K562 (cell line): Measurements from ENCODE around the gene MYPN. TPM values are rescaled to one million over a fixed set of nuclear protein-coding genes. Genes with fewer than 3 reads are reported as not detected.

ENCODE experiments used
- ATAC-seq: fragments of 200-7000 bp; cut with Tn5 transposase; 3 replicates; pipeline ENCODE4 v1.9.1; 2020; ENCODE audit warnings: moderate library complexity
- BruUV-seq: library from RNA; stranded (reverse); fragments of 400-500 nt; replicated peaks from 2 replicates; lab custom pipeline; 2021; lab: Mats Ljungman, UMichigan
- CTCF ChIA-PET: fragments of 300-600 bp; formaldehyde crosslinking; extraction: SDS; loops from one replicate; lab custom pipeline; 2021; ENCODE audit warnings: low intra/inter-chr PET ratio; lab: Yijun Ruan, JAX
- POLR2A ChIA-PET: fragments of 300-600, 350-650 bp; sonication (Branson Sonifier 250); formaldehyde crosslinking; extraction: SDS; loops from one replicate; lab custom pipeline; 2021; ENCODE audit warnings: antibody characterized with exemption, inconsistent platforms; lab: Yijun Ruan, JAX
- DNase-seq, 4 experiments: peaks; one replicate each; pipeline versions ENCODE4 v3.0.0 to v3.0.0-alpha.2; 2011 to 2018; ENCODE audit warnings: low spot score in 3 of 4, mixed read lengths in 3 of 4; ENCODE audit errors: extremely low read depth in 1 of 4
- FAIRE-seq: peaks from 2 replicates; lab custom pipeline; 2011; peaks lifted over from hg19 to GRCh38; lab: Jason Lieb, UNC
- H2AFZ ChIP-seq: 2 replicates; pipeline ENCODE4 v1.6.0; 2011; ENCODE audit warnings: low read depth, low read length, control low read depth, inconsistent platforms
- H3K27ac ChIP-seq: fragments of 200-600 bp; 3 replicates; pipeline ENCODE4 v1.8.0; 2011; ENCODE audit warnings: low read depth, mild to moderate bottlenecking, control low read depth, inconsistent platforms, low read length, moderate library complexity, mixed read lengths; ENCODE audit errors: extremely low read depth
- H3K27me3 ChIP-seq, 2 experiments: fragments of 300-600 bp in 1 of 2; 2 replicates in 1 of 2; 3 replicates in 1 of 2; pipeline versions ENCODE4 v1.6.0 to v1.8.0; 2011; ENCODE audit warnings: inconsistent platforms in 2 of 2, low read length in 2 of 2, mild to moderate bottlenecking in 1 of 2, mixed read lengths in 1 of 2, moderate library complexity in 1 of 2; ENCODE audit not compliant: control insufficient read depth in 2 of 2, insufficient read depth in 2 of 2
- H3K36me3 ChIP-seq: fragments of 300-600 bp; 3 replicates; pipeline ENCODE4 v1.8.0; 2011; ENCODE audit warnings: mild to moderate bottlenecking, low read length, inconsistent platforms; ENCODE audit not compliant: control insufficient read depth, insufficient read depth
- H3K4me1 ChIP-seq, 2 experiments: fragments of 200-600 bp in 1 of 2; replicated peaks in 1 of 2; 2 replicates in 1 of 2; 3 replicates in 1 of 2; pipeline versions ENCODE4 v1.5.1 to v1.8.0; 2011; ENCODE audit warnings: inconsistent platforms in 2 of 2, low read length in 2 of 2, mild to moderate bottlenecking in 1 of 2, mixed read lengths in 1 of 2, moderate library complexity in 1 of 2; ENCODE audit not compliant: control insufficient read depth in 2 of 2, insufficient read depth in 2 of 2
- H3K4me2 ChIP-seq: 2 replicates; pipeline ENCODE4 v1.6.1; 2011; ENCODE audit warnings: low read length, control low read depth, inconsistent platforms, mixed read lengths; ENCODE audit not compliant: insufficient read depth
- H3K4me3 ChIP-seq: fragments of 200-600 bp; sonication (generic), shearing (Covaris generic); 2 replicates; pipeline ENCODE4 v1.5.1; 2016; ENCODE audit warnings: control low read depth, inconsistent platforms
- H3K79me2 ChIP-seq: fragments of 200-600 bp; 3 replicates; pipeline ENCODE4 v1.8.0; 2011; ENCODE audit warnings: low read length, inconsistent platforms; ENCODE audit not compliant: control insufficient read depth, insufficient read depth
- H3K9ac ChIP-seq, 2 experiments: 2 replicates each; pipeline versions ENCODE4 v1.6.0 to v1.6.1; 2011; ENCODE audit warnings: low read depth in 2 of 2, low read length in 2 of 2, control low read depth in 1 of 2, inconsistent platforms in 1 of 2, mild to moderate bottlenecking in 1 of 2, mixed read lengths in 1 of 2; ENCODE audit not compliant: insufficient read depth in 1 of 2
- H3K9me1 ChIP-seq: one replicate; pipeline ENCODE4 v1.6.0; 2011; ENCODE audit warnings: inconsistent platforms, mild to moderate bottlenecking, low read length, moderate library complexity; ENCODE audit not compliant: control insufficient read depth, insufficient read depth
- H3K9me3 ChIP-seq: replicated peaks from 2 replicates; pipeline ENCODE4 v1.5.1; 2011; ENCODE audit warnings: low read depth, low read length, inconsistent platforms; ENCODE audit not compliant: control insufficient read depth, insufficient read depth
- H4K20me1 ChIP-seq: replicated peaks from 2 replicates; pipeline ENCODE4 v1.6.1; 2011; ENCODE audit warnings: low read length, inconsistent platforms, mixed read lengths; ENCODE audit not compliant: control insufficient read depth, insufficient read depth
- ARID4B ChIP-seq: sonication (generic); formaldehyde crosslinking; IDR thresholded peaks from 2 replicates; pipeline ENCODE4 v1.8.0; 2022; ENCODE audit warnings: mild to moderate bottlenecking, missing genetic modification reagents
- CBFB ChIP-seq: sonication (generic); formaldehyde crosslinking; IDR thresholded peaks from 2 replicates; pipeline ENCODE4 v1.4.0; 2020; ENCODE audit warnings: mild to moderate bottlenecking, missing genetic modification reagents
- CGGBP1 ChIP-seq: fragments of 250-450 bp; sonication (Bioruptor Pico); IDR thresholded peaks from 2 replicates; pipeline ENCODE4 v1.9.0; 2021; ENCODE audit warnings: mild to moderate bottlenecking
- FOS ChIP-seq: IDR thresholded peaks from 3 replicates; pipeline ENCODE4 v1.6.1; 2011; ENCODE audit not compliant: insufficient read length; ENCODE audit errors: extremely low read depth
- MTA3 ChIP-seq: fragments of 450-650 bp; formaldehyde crosslinking; IDR thresholded peaks from 2 replicates; pipeline ENCODE4 v1.6.1; 2017; ENCODE audit warnings: mild to moderate bottlenecking, borderline replicate concordance
- NR2C2 ChIP-seq, 2 experiments: fragments of 200-800 bp in 1 of 2; sonication (Bioruptor generic) in 1 of 2; sonication (generic) in 1 of 2; formaldehyde crosslinking in 1 of 2; IDR thresholded peaks; 2 replicates each; pipeline versions ENCODE4 v1.6.1 to v1.8.0; 2016 to 2022; ENCODE audit warnings: mild to moderate bottlenecking in 1 of 2, missing compliant biosample characterization in 1 of 2, missing genetic modification characterization in 1 of 2, missing genetic modification reagents in 1 of 2
- SMARCC2 ChIP-seq: fragments of 450-650 bp; IDR thresholded peaks from 2 replicates; pipeline ENCODE4 v1.6.1; 2017; ENCODE audit warnings: antibody characterized with exemption, moderate library complexity, mild to moderate bottlenecking, low read depth
- TGIF2 ChIP-seq: sonication (generic); formaldehyde crosslinking; IDR thresholded peaks from 2 replicates; pipeline ENCODE4 v1.8.1; 2022; ENCODE audit warnings: mild to moderate bottlenecking, missing genetic modification reagents, moderate library complexity
- U2AF2 ChIP-seq: fragments of 200-400 bp; formaldehyde crosslinking; optimal IDR thresholded peaks from 2 replicates; pipeline ENCODE3; 2017; ENCODE audit warnings: low read depth, mild to moderate bottlenecking, low read length
- ZNF232 ChIP-seq: sonication (generic); formaldehyde crosslinking; IDR thresholded peaks from 2 replicates; pipeline ENCODE4 v1.8.0; 2022; ENCODE audit warnings: mild to moderate bottlenecking, missing genetic modification reagents
- ZNF696 ChIP-seq: fragments of 250-450 bp; sonication (Bioruptor Pico); conservative IDR thresholded peaks from 2 replicates; pipeline ENCODE4 v1.4.0; 2020; ENCODE audit warnings: mild to moderate bottlenecking, moderate library complexity
- WGBS: fragments of 100-300 bp; shearing (Covaris generic); methylation state at CpG from one replicate; pipeline ENCODE4 v1.1.6; 2016; ENCODE audit warnings: low coverage, mixed read lengths; ENCODE audit not compliant: insufficient coverage; ENCODE audit errors: missing lambda C conversion rate; 5-methylcytosine and 5-hydroxymethylcytosine counted together
- in situ Hi-C: fragments of 300-500 bp; cut with MboI; formaldehyde crosslinking; loops from 4 replicates; pipeline ENCODE4 v1.15.0; 2018; ENCODE audit warnings: inconsistent platforms, mixed read lengths
- intact Hi-C: fragments of 100-400 bp; cut with micrococcal nuclease; formaldehyde crosslinking; loops from 2 replicates; pipeline ENCODE4 v1.14.2; 2022
- polyA plus RNA-seq, 8 experiments: library from polyadenylated mRNA; depleted of rRNA in 4 of 8; stranded (reverse) in 5 of 8; unstranded in 3 of 8; fragments of >200 nt; fragmentation: Nextera tagmentation in 2 of 8; fragmentation: Illumina TruSeq in 1 of 8; extraction: Ambion mirVana in 2 of 8; extraction: Trizol in 1 of 8; gene quantifications; 2 replicates each; pipeline versions ENCODE4 v1.2.1 to v1.2.3, GENCODE V29; 2011 to 2014; ENCODE audit warnings: inconsistent platforms in 1 of 8, missing spikeins in 1 of 8
- total RNA-seq, 7 experiments: library from RNA; depleted of rRNA in 6 of 7; stranded (reverse); fragments of >200 nt in 6 of 7; fragmentation: Illumina TruSeq in 2 of 7; extraction: Trizol in 2 of 7; gene quantifications; 2 replicates each; pipeline versions ENCODE4 v1.2.1 to v1.2.3, GENCODE V29; 2011 to 2021; ENCODE audit warnings: low replicate concordance in 1 of 7

The MYPN gene
- total and polyA plus RNA-seq, 9 of the 15 experiments (the other 6 are each of a cell fraction or from before 2014, with no cell fraction given), result not detected

GRCh38 chr10:68238371-68238770 is 129.1 kb downstream of the MYPN start:
- ATAC-seq, result peak; percentile 13; the same call in 2 of the 3 replicates
- no peak overlapping the region for H3K27ac ChIP-seq
- no peak overlapping the region for H3K9ac ChIP-seq
- no peak overlapping the region for H2AFZ ChIP-seq
- H3K9me3 ChIP-seq, result no peaks in the 10 kb centered on the region
- no peaks in the 10 kb centered on the region for H3K36me3 ChIP-seq
- H4K20me1 ChIP-seq, result no peaks in the 10 kb centered on the region
- H3K9me1 ChIP-seq, result no peaks in the 10 kb centered on the region
- intact Hi-C loops, result no loop called here
- CTCF ChIA-PET, result no interaction called here
- POLR2A ChIA-PET, result interaction anchor here (0.7 kb wide), 1 partner anchor 40 kb away, joined by 3 read pairs; no protein-coding TSS in a partner anchor
- H3K4me2 ChIP-seq, result no peak overlapping the region
- H3K79me2 ChIP-seq, result no peaks in the 10 kb centered on the region
- in situ Hi-C loops, result no loop called here
- TF ChIP-seq MTA3 (no peak), SMARCC2 (no peak), FOS (no peak), U2AF2 (no peak), ARID4B (CRISPR knock-in tag) (no peak), TGIF2 (CRISPR knock-in tag) (no peak), ZNF232 (no peak), CGGBP1 (CRISPR knock-in tag) (no peak), NR2C2 (CRISPR knock-in tag; IDR thresholded peaks at IDR 0.05) (no peak), NR2C2 (tag; IDR thresholded peaks at IDR 0.05) (no peak), CBFB (CRISPR knock-in tag) (no peak), ZNF696 (no peak)
- TF ChIP-seq, all 486 proteins: peak for 0
- no peaks in the 10 kb centered on the region for H3K4me1 ChIP-seq
- no TSS peak for BruUV-seq
- DNase-seq (no peak), FAIRE-seq (no peak)
- 1% methylated on average over 6 of the region's 6 CpGs for WGBS
- H3K27me3 ChIP-seq, result peaks cover 22 to 34% of the 10 kb centered on the region in 2 experiments
- H3K4me3 ChIP-seq, result no peak overlapping the region
